Subcutaneous adipose tissue (tissue), 4 donors: ENCODE measurements around the gene HYAL3. TPM values are rescaled to one million over a fixed set of nuclear protein-coding genes. Genes with fewer than 3 reads are reported as not detected.

Experiments
- CTCF ChIP-seq: fragments of 450-650 bp; IDR thresholded peaks from one replicate; pipeline ENCODE4 v1.5.1; 2016; ENCODE audit warnings: low read depth, mild to moderate bottlenecking, control low read depth, antibody characterized with exemption, moderate library complexity
- total RNA-seq, 4 donors: library from RNA; depleted of rRNA; stranded (reverse); fragments of >200 nt; gene quantifications; one replicate each; pipeline ENCODE4 v1.1.0, GENCODE V29; 2016

HYAL3 gene
- total RNA-seq, 4 donors from 2014 or later = 1.5 to 5.1 (median 3.4) TPM

DNA sequence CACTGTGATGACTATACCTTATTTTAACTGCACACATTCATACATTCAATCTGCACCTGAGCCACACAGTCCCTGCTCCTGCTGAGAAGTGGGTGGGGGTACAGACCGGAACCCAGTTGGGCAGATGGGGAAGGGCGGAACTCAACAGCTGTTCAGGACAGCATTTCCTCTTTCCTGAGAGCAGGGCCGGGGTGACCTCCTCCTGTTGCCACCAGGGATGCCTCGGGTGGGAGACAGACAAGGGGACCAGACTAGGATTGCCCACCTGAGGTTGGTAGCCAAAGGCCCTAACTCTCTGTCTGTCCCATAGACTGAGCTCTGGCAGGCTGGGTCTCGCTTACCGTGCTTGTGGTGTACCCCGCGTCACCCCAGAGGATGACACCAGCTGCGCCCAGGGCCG lies 19.4 kb upstream of the HYAL3 start:
- no peak for TF ChIP-seq CTCF

GRCh38 chr3:50318163-50318562 lies 19.0 kb upstream of the HYAL3 start:
- TF ChIP-seq CTCF = no peak

DNA sequence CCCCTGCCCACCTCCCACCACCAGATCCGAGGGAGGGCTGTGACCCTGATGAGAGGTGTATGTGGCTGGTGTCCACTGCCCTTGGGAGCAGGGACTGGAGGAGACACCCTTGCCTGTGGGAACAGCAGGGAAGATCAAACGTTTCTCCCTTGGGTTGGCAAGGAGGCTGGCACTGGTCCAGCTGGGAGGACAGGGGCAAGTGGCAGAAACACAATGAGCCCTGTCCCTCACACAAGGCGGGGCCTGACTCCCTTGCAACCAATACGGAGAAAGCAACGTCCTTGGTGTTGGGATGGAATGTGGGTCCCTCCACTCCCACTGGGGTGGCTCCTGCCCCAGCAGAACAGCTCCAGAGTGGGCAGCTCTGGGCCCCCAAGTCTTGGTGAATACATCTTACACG lies 18.1 kb upstream of the HYAL3 start:
- no peak for TF ChIP-seq CTCF

DNA sequence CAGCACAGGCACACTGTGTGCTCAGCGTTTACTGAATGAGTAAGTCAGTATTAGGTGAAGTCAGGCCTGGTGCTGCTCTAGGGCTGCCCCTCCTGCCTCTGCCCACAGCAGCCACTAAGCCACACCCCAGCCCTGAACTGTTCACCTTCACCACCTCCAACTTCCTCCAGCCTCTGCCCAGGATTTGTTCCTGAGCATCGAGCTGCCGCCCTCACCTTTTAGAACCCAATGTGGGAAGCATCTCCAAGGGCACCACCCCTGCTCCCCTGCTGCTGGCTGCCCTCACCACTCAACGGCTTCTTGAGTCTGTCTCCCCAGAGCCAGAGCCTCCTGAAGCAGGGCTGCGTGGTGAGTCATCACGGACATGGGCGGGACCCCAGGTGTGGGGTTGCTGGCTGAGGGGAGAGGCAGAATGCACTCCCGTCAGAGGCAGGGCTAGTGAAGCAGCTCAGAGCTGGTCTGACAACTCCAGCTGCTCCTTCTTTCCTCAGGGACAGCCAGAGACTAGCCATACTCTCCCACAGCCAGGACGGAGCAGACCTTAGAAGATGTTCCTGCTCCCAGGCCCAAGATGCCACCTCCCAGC lies 17.5 kb upstream of the HYAL3 start:
- no peak for TF ChIP-seq CTCF

DNA sequence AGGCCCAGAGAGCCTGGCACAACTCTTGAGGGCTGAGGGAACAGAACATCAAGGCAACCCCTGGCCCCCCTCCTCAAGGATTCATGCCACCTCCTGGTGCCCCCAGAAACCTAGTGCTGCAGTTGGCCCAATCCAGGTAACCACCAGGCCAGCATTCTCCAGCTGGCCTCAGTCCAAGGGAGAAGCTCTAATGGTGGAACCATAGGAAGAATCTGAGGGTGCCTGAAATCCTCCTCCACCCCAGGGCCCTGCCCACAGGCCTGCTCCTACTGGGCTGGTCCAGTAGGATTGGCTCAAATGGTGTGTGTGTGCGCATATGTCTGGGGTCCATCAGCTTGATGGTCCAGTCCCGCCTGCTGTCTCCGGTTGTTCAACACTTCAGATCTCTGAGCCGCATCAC lies 15.6 kb upstream of the HYAL3 start:
- TF ChIP-seq CTCF = no peak

GRCh38 chr3:50314342-50314741 lies 15.1 kb upstream of the HYAL3 start:
- no peak for TF ChIP-seq CTCF

DNA sequence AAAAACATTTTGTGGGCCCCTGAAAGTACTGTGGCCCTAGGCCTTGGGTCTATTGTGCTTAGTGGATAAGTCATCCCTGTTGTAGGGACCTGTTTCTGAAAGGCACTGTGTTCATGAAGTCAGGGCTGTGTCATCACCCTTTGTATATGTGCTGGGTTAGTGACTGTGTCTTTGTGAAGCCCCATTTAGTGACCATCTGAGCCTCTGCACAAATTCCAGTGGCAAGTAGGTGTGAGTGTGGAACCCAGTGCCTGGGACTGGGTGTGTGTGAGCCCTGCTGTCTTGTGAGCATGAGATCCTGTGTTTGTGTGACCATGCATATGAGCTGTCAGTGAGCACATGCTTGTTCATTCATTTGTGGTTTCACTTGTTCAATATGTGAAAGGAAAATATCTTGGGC lies 5.4 kb upstream of the HYAL3 start:
- no peak for TF ChIP-seq CTCF
